ENCODE results near the gene HSD11B1. TPM values are rescaled to one million over a fixed set of nuclear protein-coding genes. Genes with fewer than 3 reads are reported as not detected.

The HSD11B1 gene
- total and polyA plus RNA-seq, 2 of the 4 experiments (the other 2 are of a cell fraction), result 0.41 to 0.72 TPM

DNA sequence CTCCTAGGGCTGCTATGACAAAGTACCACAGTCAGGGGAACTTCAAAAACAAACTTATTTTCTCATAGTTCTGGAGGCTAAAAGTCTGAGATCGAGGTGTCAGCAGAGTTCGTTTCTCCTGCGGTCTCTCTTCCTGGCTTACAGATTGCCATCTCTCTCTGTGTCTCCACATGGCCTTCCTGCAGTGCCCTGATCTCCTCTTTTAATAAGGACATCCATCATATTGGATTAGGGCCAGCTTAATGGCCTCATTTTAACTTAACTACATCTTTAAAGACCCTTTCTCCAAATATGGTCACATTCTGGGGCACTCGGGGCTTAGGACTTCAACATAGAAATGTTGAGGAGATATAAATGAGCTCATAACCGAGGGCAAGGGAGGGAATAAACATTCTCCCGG, 67.5 kb downstream of the HSD11B1 start:
- H3K79me1 ChIP-seq (ENCODE audit: low read depth in 1 of 2, low read length in 2 of 2), result peaks cover 0 to 12% of the 10 kb centered on the region in 2 experiments; a peak in 2 of 4 replicates
- in situ Hi-C loops (cut with MboI; ENCODE audit: low sequenced_read_pairs), result no loop called here
- no peak overlapping the region for H4K8ac ChIP-seq (ENCODE audit: low read depth in 2 of 2, low read length in 2 of 2)
- no peak overlapping the region for H2BK20ac ChIP-seq (ENCODE audit: low read depth, low read length)
- ChIA-PET POLR2A (ENCODE audit: unreplicated experiment) (no interaction called here), CTCF (no interaction called here)
- H2AK9ac ChIP-seq (replicated peaks; ENCODE audit: low read depth, low read length, poor library complexity), result no peak overlapping the region
- WGBS, 2 experiments (ENCODE audit: extremely low coverage in 2 of 2, insufficient read length in 1 of 2), result 30% methylated on average over 3 of the region's 6 CpGs; no CpG with 5 or more reads in 1 of the 2 experiments
- H3K36me3 ChIP-seq (ENCODE audit: control insufficient read depth, insufficient read depth, low read length), result no peaks in the 10 kb centered on the region
- no peak overlapping the region for H4K91ac ChIP-seq (ENCODE audit: insufficient read depth, low read depth, low read length)
- no peaks in the 10 kb centered on the region for H3K27me3 ChIP-seq (ENCODE audit: control insufficient read depth, insufficient read depth, low read length)
- no peak overlapping the region for H2BK120ac ChIP-seq (ENCODE audit: low read depth, low read length)
- H4K20me1 ChIP-seq (ENCODE audit: insufficient read depth, low read length), result no peaks in the 10 kb centered on the region
- H2BK5ac ChIP-seq (ENCODE audit: low read depth, low read length, poor library complexity, severe bottlenecking), result no peak overlapping the region
- peaks cover 25% of the 10 kb centered on the region for H3K9me1 ChIP-seq (ENCODE audit: insufficient read depth, low read length)
- DNase-seq (no peak), ATAC-seq (ENCODE audit: low read depth) (no peak)
- no peak overlapping the region for H3K4me3 ChIP-seq (ENCODE audit: insufficient read depth, low read depth, low read length)
- H3K9me3 ChIP-seq (ENCODE audit: control insufficient read depth, insufficient read depth, low read length), result no peaks in the 10 kb centered on the region
- H3K56ac ChIP-seq (ENCODE audit: extremely low read depth, insufficient read depth, low read length), result no peak overlapping the region
- no peak overlapping the region for H3K14ac ChIP-seq (replicated peaks; ENCODE audit: low read depth, low read length)
- no peak overlapping the region for H3K9ac ChIP-seq (ENCODE audit: low read depth, low read length)
- TF ChIP-seq NFE2L2 (IDR thresholded peaks at IDR 0.05; ENCODE audit: low read depth, low read length) (no peak), RFX5 (IDR thresholded peaks at IDR 0.05; ENCODE audit: low read depth, low read length) (no peak), MAZ (IDR thresholded peaks at IDR 0.05; ENCODE audit: borderline replicate concordance, low read depth, low read length) (no peak), MXI1 (IDR thresholded peaks at IDR 0.05; ENCODE audit: borderline replicate concordance, low read depth, low read length) (no peak), RAD21 (IDR thresholded peaks at IDR 0.05; ENCODE audit: low read length) (no peak), ELK1 (IDR thresholded peaks at IDR 0.05; ENCODE audit: borderline replicate concordance, low read depth, low read length) (no peak), BHLHE40 (IDR thresholded peaks at IDR 0.05; ENCODE audit: low read depth, low read length) (no peak), CEBPB (IDR thresholded peaks at IDR 0.05; ENCODE audit: low read depth, low read length) (no peak), POLR2A (IDR thresholded peaks at IDR 0.05; ENCODE audit: low read depth, low read length) (no peak), MAFK (IDR thresholded peaks at IDR 0.05; ENCODE audit: low read depth, low read length) (no peak), RCOR1 (IDR thresholded peaks at IDR 0.05; ENCODE audit: insufficient replicate concordance, low read length) (no peak), CHD1 (IDR thresholded peaks at IDR 0.05; ENCODE audit: low read depth, low read length) (no peak), USF2 (IDR thresholded peaks at IDR 0.05; ENCODE audit: low read depth, low read length) (no peak), FOS (IDR thresholded peaks at IDR 0.05; ENCODE audit: low read depth, low read length) (no peak), SMC3 (IDR thresholded peaks at IDR 0.05; ENCODE audit: low read depth, low read length) (no peak)
- TF ChIP-seq, protein P1, sequence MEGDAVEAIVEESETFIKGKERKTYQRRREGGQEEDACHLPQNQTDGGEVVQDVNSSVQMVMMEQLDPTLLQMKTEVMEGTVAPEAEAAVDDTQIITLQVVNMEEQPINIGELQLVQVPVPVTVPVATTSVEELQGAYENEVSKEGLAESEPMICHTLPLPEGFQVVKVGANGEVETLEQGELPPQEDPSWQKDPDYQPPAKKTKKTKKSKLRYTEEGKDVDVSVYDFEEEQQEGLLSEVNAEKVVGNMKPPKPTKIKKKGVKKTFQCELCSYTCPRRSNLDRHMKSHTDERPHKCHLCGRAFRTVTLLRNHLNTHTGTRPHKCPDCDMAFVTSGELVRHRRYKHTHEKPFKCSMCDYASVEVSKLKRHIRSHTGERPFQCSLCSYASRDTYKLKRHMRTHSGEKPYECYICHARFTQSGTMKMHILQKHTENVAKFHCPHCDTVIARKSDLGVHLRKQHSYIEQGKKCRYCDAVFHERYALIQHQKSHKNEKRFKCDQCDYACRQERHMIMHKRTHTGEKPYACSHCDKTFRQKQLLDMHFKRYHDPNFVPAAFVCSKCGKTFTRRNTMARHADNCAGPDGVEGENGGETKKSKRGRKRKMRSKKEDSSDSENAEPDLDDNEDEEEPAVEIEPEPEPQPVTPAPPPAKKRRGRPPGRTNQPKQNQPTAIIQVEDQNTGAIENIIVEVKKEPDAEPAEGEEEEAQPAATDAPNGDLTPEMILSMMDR (conservative IDR thresholded peaks at IDR 0.05; ENCODE audit: low read depth, low read length), result no peak
- dilution Hi-C loops (cut with HindIII; ENCODE audit: low sequenced_read_pairs, unreplicated experiment), result no loop called here
- no TSS peak for BruUV-seq (replicated peaks)
- H3K18ac ChIP-seq (ENCODE audit: low read depth, low read length), result no peak overlapping the region
- peak overlapping the region; percentile 52 for H2AFZ ChIP-seq (replicated peaks; ENCODE audit: low read length, poor library complexity)
- H3K4me1 ChIP-seq (ENCODE audit: control insufficient read depth, insufficient read depth, low read length), result peaks cover 11% of the 10 kb centered on the region
- intact Hi-C loops (cut with micrococcal nuclease), result no loop called here
- no peak overlapping the region for H2AK5ac ChIP-seq (ENCODE audit: low read depth, low read length)
- H2BK15ac ChIP-seq (ENCODE audit: low read depth, low read length), result no peak overlapping the region
- no peak overlapping the region for H3K4me2 ChIP-seq (ENCODE audit: low read depth, low read length)
- H3K4ac ChIP-seq (ENCODE audit: low read depth, low read length), result no peak overlapping the region
- no peak overlapping the region for H3K27ac ChIP-seq (ENCODE audit: insufficient read depth, low read length)
- no peak overlapping the region for H4K5ac ChIP-seq (ENCODE audit: low read depth, low read length)
- no peak overlapping the region for H3K23ac ChIP-seq (ENCODE audit: low read depth, low read length)

Measured in IMR-90 (cell line).